Progenitor cell of endocrine pancreas (in vitro differentiated cells): Measurements from ENCODE around the gene SH3RF1. TPM values are rescaled to one million over a fixed set of nuclear protein-coding genes. Genes with fewer than 3 reads are reported as not detected.
A peak's percentile ranks its signal among the peaks of the same experiment; 100 is the strongest.

Experiments used
- DNase-seq: peaks from one replicate; pipeline ENCODE4 v3.0.0; 2021; ENCODE audit warnings: low spot score; ENCODE audit not compliant: unreplicated experiment
- H3K27ac Mint-ChIP-seq: 2 replicates; pipeline ENCODE4 v1.8.0; 2021; ENCODE audit warnings: mild to moderate bottlenecking, moderate library complexity, mixed read lengths
- H3K27me3 Mint-ChIP-seq: 2 replicates; pipeline ENCODE4 v1.8.0; 2021; ENCODE audit warnings: mixed read lengths
- H3K36me3 Mint-ChIP-seq: 2 replicates; pipeline ENCODE4 v1.8.0; 2022; ENCODE audit warnings: mixed read lengths; ENCODE audit not compliant: insufficient read depth
- H3K4me1 Mint-ChIP-seq: 2 replicates; pipeline ENCODE4 v1.8.0; 2021; ENCODE audit warnings: low read depth, mixed read lengths
- H3K4me3 Mint-ChIP-seq: 2 replicates; pipeline ENCODE4 v1.8.0; 2021; ENCODE audit warnings: low read depth, mild to moderate bottlenecking, moderate library complexity, mixed read lengths
- H3K9me3 Mint-ChIP-seq: 2 replicates; pipeline ENCODE4 v1.8.0; 2021; ENCODE audit warnings: low read depth, mixed read lengths
- total RNA-seq: library from RNA; stranded (reverse); gene quantifications from 2 replicates; pipeline ENCODE4 v1.2.1, GENCODE V29; 2021
- TF ChIP-seq, protein P1 (sequence below): fragments of 200-600 bp; sonication (generic); IDR thresholded peaks from one replicate; pipeline ENCODE4 v1.5.0; 2021; ENCODE audit warnings: antibody characterized with exemption, mild to moderate bottlenecking; ENCODE audit not compliant: unreplicated experiment

Gene SH3RF1
- total RNA-seq, 1 donor from 2014 or later, result 31.1 TPM

DNA sequence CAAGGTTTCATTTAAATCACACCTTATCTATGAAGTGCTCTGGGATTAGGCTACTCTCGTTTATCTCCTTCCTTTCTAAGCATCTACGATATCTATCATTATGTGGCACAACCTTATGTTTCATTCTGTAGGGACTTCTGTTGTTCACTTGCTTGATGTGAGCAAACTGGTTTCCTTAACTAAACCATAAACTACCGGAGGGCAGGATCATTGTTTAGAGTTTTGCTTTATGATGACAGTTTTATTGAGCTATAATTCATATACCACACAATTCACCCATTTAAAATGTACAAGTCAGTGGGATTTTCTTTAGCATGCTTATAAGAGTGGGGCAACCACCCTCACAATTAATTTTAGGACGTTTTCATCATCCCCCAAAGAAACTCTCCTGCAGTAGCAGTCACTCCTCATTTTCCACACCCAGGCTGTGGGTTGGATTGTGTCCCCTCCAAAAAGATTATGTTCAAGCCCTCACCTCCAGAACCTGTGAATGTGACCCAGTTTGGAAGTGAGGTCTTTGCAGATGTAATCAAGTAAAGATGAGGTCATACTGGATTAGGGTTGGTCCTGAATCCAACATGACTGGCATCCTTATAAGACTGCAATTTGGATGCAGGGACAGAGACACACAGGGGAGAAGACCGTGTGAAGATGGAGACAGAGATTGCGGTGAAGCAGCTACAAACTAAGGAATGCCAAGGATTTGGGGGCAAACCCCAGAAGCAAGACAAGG lies 42.1 kb upstream of the SH3RF1 start:
- H3K27me3 Mint-ChIP-seq, result no peaks in the 10 kb centered on the region
- peaks cover 6% of the 10 kb centered on the region for H3K9me3 Mint-ChIP-seq
- peaks cover 13% of the 10 kb centered on the region for H3K4me1 Mint-ChIP-seq
- H3K36me3 Mint-ChIP-seq, result no peaks in the 10 kb centered on the region
- DNase-seq, result no peak
- TF ChIP-seq, protein P1, sequence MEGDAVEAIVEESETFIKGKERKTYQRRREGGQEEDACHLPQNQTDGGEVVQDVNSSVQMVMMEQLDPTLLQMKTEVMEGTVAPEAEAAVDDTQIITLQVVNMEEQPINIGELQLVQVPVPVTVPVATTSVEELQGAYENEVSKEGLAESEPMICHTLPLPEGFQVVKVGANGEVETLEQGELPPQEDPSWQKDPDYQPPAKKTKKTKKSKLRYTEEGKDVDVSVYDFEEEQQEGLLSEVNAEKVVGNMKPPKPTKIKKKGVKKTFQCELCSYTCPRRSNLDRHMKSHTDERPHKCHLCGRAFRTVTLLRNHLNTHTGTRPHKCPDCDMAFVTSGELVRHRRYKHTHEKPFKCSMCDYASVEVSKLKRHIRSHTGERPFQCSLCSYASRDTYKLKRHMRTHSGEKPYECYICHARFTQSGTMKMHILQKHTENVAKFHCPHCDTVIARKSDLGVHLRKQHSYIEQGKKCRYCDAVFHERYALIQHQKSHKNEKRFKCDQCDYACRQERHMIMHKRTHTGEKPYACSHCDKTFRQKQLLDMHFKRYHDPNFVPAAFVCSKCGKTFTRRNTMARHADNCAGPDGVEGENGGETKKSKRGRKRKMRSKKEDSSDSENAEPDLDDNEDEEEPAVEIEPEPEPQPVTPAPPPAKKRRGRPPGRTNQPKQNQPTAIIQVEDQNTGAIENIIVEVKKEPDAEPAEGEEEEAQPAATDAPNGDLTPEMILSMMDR, result no peak
- no peak overlapping the region for H3K4me3 Mint-ChIP-seq
- no peak overlapping the region for H3K27ac Mint-ChIP-seq

- H3K27ac Mint-ChIP-seq, result peak overlapping the region; percentile 62
- no peaks in the 10 kb centered on the region for H3K27me3 Mint-ChIP-seq
- no peak for DNase-seq
- peaks cover 17% of the 10 kb centered on the region for H3K4me1 Mint-ChIP-seq
- TF ChIP-seq, protein P1, result peak; percentile 64
- no peak overlapping the region for H3K4me3 Mint-ChIP-seq
- peaks cover 6% of the 10 kb centered on the region for H3K9me3 Mint-ChIP-seq
- H3K36me3 Mint-ChIP-seq, result no peaks in the 10 kb centered on the region
Observed at GRCh38 chr4:169311643-169312365, 41.0 kb upstream of the SH3RF1 start.

DNA sequence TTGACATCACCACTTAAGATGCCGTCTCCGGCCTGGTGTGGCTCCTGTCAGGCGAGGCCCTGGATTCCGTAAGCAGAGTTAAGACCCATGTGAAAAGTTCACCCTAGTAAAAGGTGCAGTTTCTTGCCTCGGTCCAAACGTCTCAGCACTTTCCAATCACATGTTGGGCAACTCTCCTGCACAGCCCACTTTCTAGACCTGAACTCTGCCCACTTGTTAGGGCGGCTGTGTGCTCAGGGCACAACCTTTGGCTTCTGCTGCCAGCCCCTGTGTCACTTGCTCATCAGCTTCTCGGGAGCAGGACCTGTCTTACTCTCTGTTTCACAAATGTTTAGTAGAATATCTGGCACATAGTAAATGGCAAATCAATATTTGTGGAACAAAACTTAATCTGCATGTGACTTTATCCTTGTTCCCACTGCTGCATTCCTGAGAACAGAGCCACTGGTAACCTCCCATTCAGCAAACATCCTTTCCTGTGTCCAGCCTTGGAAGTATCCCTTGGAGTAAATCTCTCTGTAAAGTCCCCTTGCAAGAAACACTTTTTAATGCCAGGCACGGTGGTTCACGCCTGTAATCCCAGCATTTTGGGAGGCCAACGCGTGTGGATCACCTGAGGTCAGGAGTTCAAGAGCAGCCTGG lies 38.7 kb upstream of the SH3RF1 start:
- no peaks in the 10 kb centered on the region for H3K27me3 Mint-ChIP-seq
- H3K4me1 Mint-ChIP-seq, result peaks cover 12% of the 10 kb centered on the region
- H3K36me3 Mint-ChIP-seq, result no peaks in the 10 kb centered on the region
- DNase-seq, result no peak
- H3K27ac Mint-ChIP-seq, result peak overlapping the region; percentile 85
- TF ChIP-seq, protein P1, result no peak
- peaks cover 6% of the 10 kb centered on the region for H3K9me3 Mint-ChIP-seq
- no peak overlapping the region for H3K4me3 Mint-ChIP-seq

DNA sequence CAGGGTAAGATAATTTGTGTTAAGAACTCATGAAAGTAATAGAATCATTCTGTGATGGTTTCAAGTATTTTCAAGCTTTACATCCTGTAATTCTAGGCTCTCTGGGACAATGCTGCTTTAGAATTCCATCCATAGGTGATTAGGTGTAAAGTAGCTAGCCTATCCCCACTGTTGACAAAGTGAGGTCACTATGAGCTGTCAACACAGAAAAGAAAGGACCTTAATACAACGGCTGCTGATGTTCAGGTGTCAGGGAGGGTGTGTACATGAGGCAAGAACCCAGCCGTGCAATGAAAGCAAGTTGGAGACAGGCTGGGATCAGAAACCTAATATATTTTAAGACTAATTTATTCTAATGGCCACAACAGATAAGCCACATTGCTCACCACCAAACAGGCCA lies 36.8 kb upstream of the SH3RF1 start:
- no peak for DNase-seq
- Mint-ChIP-seq H3K27ac (peak overlapping the region; percentile 31), H3K4me3 (no peak overlapping the region), H3K9me3 (peaks cover 6% of the 10 kb centered on the region), H3K36me3 (no peaks in the 10 kb centered on the region), H3K27me3 (no peaks in the 10 kb centered on the region), H3K4me1 (peaks cover 11% of the 10 kb centered on the region)
- TF ChIP-seq, protein P1, result no peak

DNA sequence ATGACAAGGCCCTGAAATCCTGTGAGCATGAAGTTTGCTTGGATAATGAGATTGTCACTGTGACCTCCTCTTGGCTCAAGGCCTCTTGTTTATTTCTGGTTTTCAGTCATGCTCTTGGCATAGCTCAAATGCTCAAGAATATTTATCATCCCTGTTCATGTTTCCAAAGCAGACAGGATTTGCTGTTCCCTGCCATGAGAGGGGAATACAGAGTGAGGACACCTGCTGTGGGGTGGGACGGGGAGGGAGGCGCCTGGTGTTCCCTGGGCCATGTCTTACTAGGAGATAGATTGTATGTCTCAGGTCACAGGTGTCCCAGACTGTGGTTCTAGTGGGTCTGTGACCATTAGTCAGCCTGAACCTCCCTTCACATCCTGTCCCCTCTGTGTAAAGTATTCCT lies 34.9 kb upstream of the SH3RF1 start:
- H3K27ac Mint-ChIP-seq, result no peak overlapping the region
- H3K9me3 Mint-ChIP-seq, result peaks cover 6% of the 10 kb centered on the region
- TF ChIP-seq, protein P1, result no peak
- no peaks in the 10 kb centered on the region for H3K36me3 Mint-ChIP-seq
- no peak overlapping the region for H3K4me3 Mint-ChIP-seq
- H3K27me3 Mint-ChIP-seq, result no peaks in the 10 kb centered on the region
- DNase-seq, result no peak
- peaks cover 11% of the 10 kb centered on the region for H3K4me1 Mint-ChIP-seq
